ENCODE data around the gene TAGAP. TPM values are rescaled to one million over a fixed set of nuclear protein-coding genes. Genes with fewer than 3 reads are reported as not detected.

TAGAP gene
- total RNA-seq, 2 experiments from 2014 or later: 245 to 261 TPM

DNA sequence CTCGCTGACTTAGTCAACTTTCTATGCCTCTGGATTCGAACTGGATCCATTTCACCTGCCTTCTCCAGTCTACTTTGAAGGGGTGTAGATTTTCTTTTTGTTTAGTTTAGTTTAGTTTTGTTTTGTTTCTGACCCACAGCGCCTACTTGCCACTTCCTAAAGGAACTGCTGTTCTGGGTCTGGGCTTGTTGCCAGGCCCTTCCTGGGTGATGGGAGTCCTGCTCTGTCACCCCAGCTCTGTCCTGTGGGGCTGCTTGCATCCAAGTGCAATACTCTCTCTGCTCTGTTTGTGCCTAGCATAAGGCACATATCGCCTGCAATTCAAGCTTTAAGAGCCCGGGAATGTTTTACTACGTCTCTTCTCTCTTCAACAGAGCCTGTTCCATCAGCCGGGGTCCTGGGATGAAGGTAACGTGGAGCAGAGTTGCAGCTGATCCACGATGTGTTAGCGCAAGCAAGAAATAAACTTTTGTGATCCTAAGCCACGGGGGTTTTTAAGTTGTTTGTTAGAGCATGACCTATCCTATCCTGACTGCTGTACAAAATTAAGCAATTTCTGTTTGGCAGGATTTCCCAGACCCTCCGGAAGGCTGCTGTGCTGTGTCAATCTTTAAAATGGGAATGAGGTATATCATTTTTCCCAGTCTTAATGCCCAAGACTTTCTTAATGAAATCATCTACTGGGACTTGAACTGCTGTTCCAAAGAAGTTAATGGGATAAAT is 30.9 kb upstream of the TAGAP start:
- Histone ChIP-seq H3K4me1 (ENCODE audit: insufficient read depth, low read length) (peaks cover 23% of the 10 kb centered on the region), H3K27ac (ENCODE audit: low read depth in 1 of 2, low read length in 2 of 2) (no peak overlapping the region), H3K27me3 (ENCODE audit: control insufficient read depth in 1 of 2, insufficient read depth in 2 of 2, low read length in 2 of 2) (no peaks in the 10 kb centered on the region), H3K9me3 (ENCODE audit: control insufficient read depth in 1 of 2, insufficient read depth in 1 of 2, low read length in 2 of 2) (no peaks in the 10 kb centered on the region), H3K36me3 (ENCODE audit: insufficient read depth, low read length) (no peaks in the 10 kb centered on the region), H3K4me3 (ENCODE audit: low read length) (no peak overlapping the region)
- H3K4me3 Mint-ChIP-seq: no peak overlapping the region
- CTCF ChIA-PET: interaction anchor here (1.6 to 1.7 kb wide), 2 partner anchors 13 to 14 kb away, joined by 4 to 5 read pairs; no protein-coding TSS in a partner anchor
- H3K36me3 Mint-ChIP-seq (ENCODE audit: low read depth): no peaks in the 10 kb centered on the region
- H3K9me3 Mint-ChIP-seq: no peaks in the 10 kb centered on the region
- intact Hi-C loops (cut with DNase I, micrococcal nuclease): no loop called here
- POLR2A ChIA-PET: interaction anchor here (3.1 kb wide), 1 partner anchor 12 kb away, joined by 15 read pairs; no protein-coding TSS in a partner anchor
- H3K27me3 Mint-ChIP-seq: no peaks in the 10 kb centered on the region
- no peak for TF ChIP-seq CTCF (IDR thresholded peaks at IDR 0.05)
- ATAC-seq (ENCODE audit: poor library complexity) (no peak), DNase-seq (no peak)
- peaks cover 42% of the 10 kb centered on the region for H3K4me1 Mint-ChIP-seq (ENCODE audit: low read depth)
- no peak overlapping the region for H3K27ac Mint-ChIP-seq

DNA sequence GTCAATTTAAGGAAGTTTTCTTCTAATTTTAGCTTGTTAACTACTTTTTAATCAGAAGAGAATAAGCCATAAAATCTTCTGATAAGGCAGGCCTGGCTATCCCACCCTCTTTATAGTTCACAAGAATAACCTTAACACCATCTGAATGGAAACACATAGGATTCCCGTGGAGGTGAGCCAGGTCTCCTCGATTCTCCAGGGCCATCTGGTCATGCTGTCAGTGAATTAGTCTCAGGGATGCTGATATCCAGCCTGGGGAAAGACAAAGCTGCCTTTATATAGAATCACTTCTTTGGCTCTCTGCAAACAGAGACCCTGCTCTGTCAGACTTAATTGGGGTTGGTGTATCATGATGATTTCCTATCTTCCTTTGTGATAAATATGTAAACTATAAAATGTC is 30.1 kb upstream of the TAGAP start:
- Histone ChIP-seq H3K27ac (ENCODE audit: low read depth in 1 of 2, low read length in 2 of 2) (no peak overlapping the region), H3K36me3 (ENCODE audit: insufficient read depth, low read length) (no peaks in the 10 kb centered on the region), H3K4me3 (ENCODE audit: low read length) (no peak overlapping the region), H3K27me3 (ENCODE audit: control insufficient read depth in 1 of 2, insufficient read depth in 2 of 2, low read length in 2 of 2) (no peaks in the 10 kb centered on the region), H3K9me3 (ENCODE audit: control insufficient read depth in 1 of 2, insufficient read depth in 1 of 2, low read length in 2 of 2) (no peaks in the 10 kb centered on the region), H3K4me1 (ENCODE audit: insufficient read depth, low read length) (peaks cover 15% of the 10 kb centered on the region)
- ChIA-PET POLR2A (interaction anchor here (3.1 kb wide), 1 partner anchor 11 kb away, joined by 15 read pairs; no protein-coding TSS in a partner anchor), CTCF (interaction anchor here (1.6 kb wide), 1 partner anchor 12 kb away, joined by 4 read pairs; no protein-coding TSS in a partner anchor)
- ATAC-seq (ENCODE audit: poor library complexity): no peak
- no peak for DNase-seq
- intact Hi-C loops (cut with DNase I, micrococcal nuclease): no loop called here
- Mint-ChIP-seq H3K36me3 (ENCODE audit: low read depth) (no peaks in the 10 kb centered on the region), H3K4me3 (no peak overlapping the region), H3K9me3 (no peaks in the 10 kb centered on the region), H3K27ac (no peak overlapping the region), H3K27me3 (no peaks in the 10 kb centered on the region), H3K4me1 (ENCODE audit: low read depth) (peaks cover 34% of the 10 kb centered on the region)
- no peak for TF ChIP-seq CTCF (IDR thresholded peaks at IDR 0.05)

- Histone ChIP-seq H3K27ac (ENCODE audit: low read depth in 1 of 2, low read length in 2 of 2) (no peak overlapping the region), H3K36me3 (ENCODE audit: insufficient read depth, low read length) (no peaks in the 10 kb centered on the region), H3K9me3 (ENCODE audit: control insufficient read depth in 1 of 2, insufficient read depth in 1 of 2, low read length in 2 of 2) (no peaks in the 10 kb centered on the region), H3K27me3 (ENCODE audit: control insufficient read depth in 1 of 2, insufficient read depth in 2 of 2, low read length in 2 of 2) (no peaks in the 10 kb centered on the region), H3K4me3 (ENCODE audit: low read length) (no peak overlapping the region), H3K4me1 (ENCODE audit: insufficient read depth, low read length) (peaks cover 14% of the 10 kb centered on the region)
- no peaks in the 10 kb centered on the region for H3K27me3 Mint-ChIP-seq
- peaks cover 31% of the 10 kb centered on the region for H3K4me1 Mint-ChIP-seq (ENCODE audit: low read depth)
- CTCF ChIA-PET: interaction anchor here (1.6 kb wide), 1 partner anchor 11 kb away, joined by 4 read pairs; no protein-coding TSS in a partner anchor
- no peak overlapping the region for H3K4me3 Mint-ChIP-seq
- H3K27ac Mint-ChIP-seq: no peak overlapping the region
- no peaks in the 10 kb centered on the region for H3K36me3 Mint-ChIP-seq (ENCODE audit: low read depth)
- no peak for DNase-seq
- POLR2A ChIA-PET: interaction anchor here (3.1 kb wide), 1 partner anchor 10 kb away, joined by 15 read pairs; no protein-coding TSS in a partner anchor
- H3K9me3 Mint-ChIP-seq: no peaks in the 10 kb centered on the region
- TF ChIP-seq CTCF (IDR thresholded peaks at IDR 0.05): no peak
- no peak for ATAC-seq (ENCODE audit: poor library complexity)
- intact Hi-C loops (cut with DNase I, micrococcal nuclease): no loop called here
Observed at GRCh38 chr6:159074120-159074684, 29.4 kb upstream of the TAGAP start.

Measured in CD4-positive, alpha-beta T cell (primary cell).